Nephron progenitor cell (in vitro differentiated cells): Measurements from ENCODE around the gene SIK3.
A peak's percentile ranks its signal among the peaks of the same experiment; 100 is the strongest.

Experiments
- DNase-seq: peaks from one replicate; pipeline ENCODE4 v3.0.0; 2021
- H3K27ac Mint-ChIP-seq: 2 replicates; pipeline ENCODE4 v1.8.0; 2021; ENCODE audit warnings: mild to moderate bottlenecking, moderate library complexity, mixed read lengths
- H3K27me3 Mint-ChIP-seq: 2 replicates; pipeline ENCODE4 v1.8.0; 2021; ENCODE audit warnings: mild to moderate bottlenecking, low read depth, mixed read lengths; ENCODE audit not compliant: poor library complexity
- H3K36me3 Mint-ChIP-seq: 2 replicates; pipeline ENCODE4 v1.8.0; 2021; ENCODE audit warnings: low read depth, mixed read lengths
- H3K4me1 Mint-ChIP-seq: 2 replicates; pipeline ENCODE4 v1.8.0; 2021; ENCODE audit warnings: mixed read lengths
- H3K4me3 Mint-ChIP-seq: 2 replicates; pipeline ENCODE4 v1.8.0; 2021; ENCODE audit warnings: mild to moderate bottlenecking, moderate library complexity, mixed read lengths
- H3K9me3 Mint-ChIP-seq: 2 replicates; pipeline ENCODE4 v1.8.0; 2021; ENCODE audit warnings: mild to moderate bottlenecking, moderate library complexity, mixed read lengths
- TF ChIP-seq, protein P1 (sequence below): fragments of 200-600 bp; sonication (generic); IDR thresholded peaks from 2 replicates; pipeline ENCODE4 v1.5.0; 2021; ENCODE audit warnings: antibody characterized with exemption

SIK3 gene

DNA sequence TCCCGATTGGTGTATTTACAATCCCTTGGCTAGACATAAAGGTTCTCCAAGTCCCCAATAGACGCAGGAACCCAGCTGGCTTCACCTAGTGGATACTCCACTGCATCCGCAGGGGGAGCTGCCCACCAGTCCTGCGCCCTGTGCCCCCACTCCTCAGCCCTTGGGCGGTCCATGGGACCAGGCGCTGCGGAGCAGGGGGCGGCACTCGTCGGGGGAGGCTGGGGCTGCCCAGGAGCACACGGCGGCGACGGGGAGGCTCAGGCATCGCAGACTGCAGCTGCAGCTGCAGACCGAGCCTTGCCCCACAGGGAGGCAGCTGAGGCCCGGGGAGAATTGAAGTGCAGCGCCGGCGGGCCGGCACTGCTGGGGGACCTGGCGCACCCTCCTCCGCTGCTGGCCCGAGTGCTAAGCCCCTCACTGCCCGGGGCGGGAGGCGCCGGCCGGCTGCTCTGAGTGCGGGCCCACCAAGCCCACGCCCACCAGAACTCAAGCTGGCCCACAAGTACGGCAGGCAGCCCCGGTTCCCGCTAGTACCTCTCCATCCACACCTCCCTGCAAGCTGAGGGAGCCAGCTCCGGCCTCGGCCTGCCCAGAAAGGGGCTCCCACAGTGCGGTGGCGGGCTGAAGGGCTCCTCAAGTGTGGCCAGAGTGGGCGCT is 12.2 kb upstream of the SIK3 start:
- TF ChIP-seq, protein P1, sequence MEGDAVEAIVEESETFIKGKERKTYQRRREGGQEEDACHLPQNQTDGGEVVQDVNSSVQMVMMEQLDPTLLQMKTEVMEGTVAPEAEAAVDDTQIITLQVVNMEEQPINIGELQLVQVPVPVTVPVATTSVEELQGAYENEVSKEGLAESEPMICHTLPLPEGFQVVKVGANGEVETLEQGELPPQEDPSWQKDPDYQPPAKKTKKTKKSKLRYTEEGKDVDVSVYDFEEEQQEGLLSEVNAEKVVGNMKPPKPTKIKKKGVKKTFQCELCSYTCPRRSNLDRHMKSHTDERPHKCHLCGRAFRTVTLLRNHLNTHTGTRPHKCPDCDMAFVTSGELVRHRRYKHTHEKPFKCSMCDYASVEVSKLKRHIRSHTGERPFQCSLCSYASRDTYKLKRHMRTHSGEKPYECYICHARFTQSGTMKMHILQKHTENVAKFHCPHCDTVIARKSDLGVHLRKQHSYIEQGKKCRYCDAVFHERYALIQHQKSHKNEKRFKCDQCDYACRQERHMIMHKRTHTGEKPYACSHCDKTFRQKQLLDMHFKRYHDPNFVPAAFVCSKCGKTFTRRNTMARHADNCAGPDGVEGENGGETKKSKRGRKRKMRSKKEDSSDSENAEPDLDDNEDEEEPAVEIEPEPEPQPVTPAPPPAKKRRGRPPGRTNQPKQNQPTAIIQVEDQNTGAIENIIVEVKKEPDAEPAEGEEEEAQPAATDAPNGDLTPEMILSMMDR = no peak
- Mint-ChIP-seq H3K4me3 (no peak overlapping the region), H3K27ac (no peak overlapping the region), H3K4me1 (peaks cover 7% of the 10 kb centered on the region), H3K27me3 (no peaks in the 10 kb centered on the region), H3K36me3 (no peaks in the 10 kb centered on the region), H3K9me3 (peaks cover 18% of the 10 kb centered on the region)
- DNase-seq = no peak

DNA sequence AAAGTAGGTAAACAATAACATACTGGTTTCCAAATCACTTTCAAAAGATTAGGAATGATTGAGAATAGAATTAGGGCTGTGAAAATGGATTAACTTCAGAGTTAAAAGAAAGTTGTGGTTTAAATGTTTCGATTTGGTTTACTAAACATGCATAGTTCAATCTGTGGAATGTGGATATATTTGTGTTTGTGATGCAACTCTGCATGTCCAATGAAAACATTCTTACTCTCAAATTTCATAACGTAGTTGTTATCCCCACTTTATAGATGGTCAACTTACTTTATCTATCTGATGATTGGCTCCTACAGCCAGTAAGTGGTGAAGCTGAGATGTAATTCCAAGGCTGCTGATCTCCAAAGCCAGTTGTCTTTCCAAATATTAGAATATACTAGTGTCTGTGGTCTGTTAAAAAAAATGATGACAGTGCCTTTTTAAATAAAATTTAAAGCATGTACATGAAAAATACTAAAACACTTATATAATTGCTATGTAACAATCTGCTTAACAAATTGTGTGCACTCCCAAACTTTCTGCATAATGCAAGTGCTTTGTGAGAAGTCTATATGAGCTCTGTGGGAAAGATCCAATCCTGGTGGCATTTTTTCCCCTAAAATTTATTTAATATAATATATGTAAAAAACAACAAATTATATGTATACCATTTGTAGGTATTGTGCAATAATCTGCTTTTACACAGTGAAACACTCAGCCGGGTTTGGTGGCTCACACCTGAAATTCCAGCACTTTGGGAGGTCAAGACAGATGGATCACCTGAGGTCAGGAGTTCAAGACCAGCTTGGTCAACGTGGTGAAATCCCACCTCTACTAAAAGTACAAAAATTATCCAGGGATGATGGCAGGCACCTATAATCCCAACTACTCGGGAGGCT is 9.7 kb upstream of the SIK3 start:
- no peak for DNase-seq
- H3K9me3 Mint-ChIP-seq = peaks cover 18% of the 10 kb centered on the region
- H3K4me1 Mint-ChIP-seq = peaks cover 7% of the 10 kb centered on the region
- TF ChIP-seq, protein P1 = no peak
- H3K36me3 Mint-ChIP-seq = no peaks in the 10 kb centered on the region
- no peaks in the 10 kb centered on the region for H3K27me3 Mint-ChIP-seq
- no peak overlapping the region for H3K4me3 Mint-ChIP-seq
- H3K27ac Mint-ChIP-seq = no peak overlapping the region

DNA sequence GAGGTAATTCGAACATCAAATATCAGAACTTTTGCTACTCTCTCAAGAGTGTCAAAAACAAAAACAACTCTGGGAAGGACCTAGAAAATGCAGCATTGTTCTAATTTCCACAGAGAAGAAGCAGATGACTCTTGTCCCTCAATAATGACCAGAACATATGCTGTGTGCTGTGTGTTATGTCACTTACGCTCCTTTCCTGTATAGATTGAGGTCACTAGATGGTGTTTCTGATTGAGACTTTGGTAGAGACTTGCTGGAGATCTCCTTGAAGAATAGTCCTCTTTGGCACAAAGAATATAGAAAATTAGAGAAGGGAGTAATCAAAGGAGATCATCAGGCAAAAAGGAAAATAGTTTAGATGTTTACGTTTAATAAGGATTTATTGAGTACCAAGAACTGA is 2.3 kb upstream of the SIK3 start:
- H3K27me3 Mint-ChIP-seq = peaks cover 3% of the 10 kb centered on the region
- H3K4me1 Mint-ChIP-seq = peaks cover 48% of the 10 kb centered on the region
- no peak overlapping the region for H3K27ac Mint-ChIP-seq
- TF ChIP-seq, protein P1 = no peak
- no peak for DNase-seq
- peak overlapping the region; percentile 7 for H3K4me3 Mint-ChIP-seq
- no peaks in the 10 kb centered on the region for H3K9me3 Mint-ChIP-seq
- H3K36me3 Mint-ChIP-seq = no peaks in the 10 kb centered on the region

DNA sequence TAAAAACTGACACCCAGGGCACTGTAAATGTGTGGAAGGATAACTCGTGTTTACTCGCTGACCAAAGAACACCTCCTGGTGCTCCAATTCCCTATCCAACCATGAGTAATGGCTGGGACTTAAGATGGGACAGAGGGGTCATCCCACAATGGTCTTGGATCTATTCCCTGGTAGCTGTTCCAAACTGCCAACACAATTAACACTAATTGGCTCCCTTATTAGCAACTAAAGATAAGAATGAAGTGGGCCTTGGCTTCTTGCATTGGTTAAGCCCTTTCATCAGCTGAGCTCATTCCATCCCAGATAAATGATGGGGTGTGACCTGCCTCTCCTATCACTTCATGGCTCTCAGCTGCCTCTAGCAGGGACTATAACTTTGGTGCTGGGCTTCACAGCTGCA is 1.5 kb upstream of the SIK3 start:
- H3K27me3 Mint-ChIP-seq = peaks cover 3% of the 10 kb centered on the region
- no peak for DNase-seq
- peaks cover 57% of the 10 kb centered on the region for H3K4me1 Mint-ChIP-seq
- peak overlapping the region; percentile 99 for H3K27ac Mint-ChIP-seq
- H3K36me3 Mint-ChIP-seq = no peaks in the 10 kb centered on the region
- TF ChIP-seq, protein P1 = no peak
- H3K4me3 Mint-ChIP-seq = peak overlapping the region; percentile 87
- no peaks in the 10 kb centered on the region for H3K9me3 Mint-ChIP-seq

DNA sequence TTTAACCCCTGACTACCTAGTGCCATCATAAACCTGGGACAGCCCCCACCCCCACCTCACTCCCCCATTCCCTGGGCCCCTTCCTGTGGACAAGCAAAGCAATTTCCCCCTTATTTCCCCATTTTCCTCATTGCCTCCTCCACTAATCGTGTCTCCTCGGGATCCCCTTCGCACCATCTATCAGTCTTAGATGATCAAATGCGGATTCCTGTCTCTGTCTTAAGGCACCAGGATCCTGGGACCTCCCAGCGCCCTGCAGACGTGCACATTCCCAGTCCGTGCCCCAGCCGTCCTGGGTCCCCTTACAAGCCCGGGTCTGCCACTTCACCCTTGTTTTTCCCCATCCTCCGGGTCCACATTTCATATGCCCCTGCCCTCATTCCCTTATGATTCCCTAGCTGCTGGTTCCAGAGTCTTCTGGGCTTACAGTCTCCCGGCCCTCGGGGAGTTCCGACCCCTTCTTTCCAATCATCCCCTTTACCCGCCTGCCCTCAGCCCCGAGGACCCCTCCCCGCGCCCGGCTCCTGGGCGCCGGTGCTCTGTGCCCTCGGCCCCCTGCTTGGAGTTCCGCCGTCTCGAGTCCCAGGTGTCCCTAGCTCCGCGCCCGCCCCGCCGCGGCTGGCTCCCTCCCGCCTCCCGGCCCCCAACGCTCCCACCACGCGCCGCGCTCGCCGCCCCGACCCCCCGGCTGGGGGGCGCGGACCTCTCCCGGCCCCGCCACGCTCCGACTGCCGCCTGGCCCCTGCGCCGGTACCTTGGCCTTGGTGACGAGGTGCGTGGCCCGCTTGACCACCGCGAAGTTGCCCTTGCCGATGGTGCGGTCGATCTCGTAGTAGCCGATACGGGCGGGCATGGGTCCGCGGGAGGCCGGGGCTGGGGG is 599 bp downstream of the SIK3 start:
- Mint-ChIP-seq H3K27me3 (peaks cover 6% of the 10 kb centered on the region), H3K9me3 (no peaks in the 10 kb centered on the region), H3K4me1 (peaks cover 60% of the 10 kb centered on the region), H3K36me3 (peaks cover 7% of the 10 kb centered on the region), H3K27ac (peak overlapping the region; percentile 71), H3K4me3 (peak overlapping the region; percentile 94)
- peak; percentile 69 for DNase-seq
- TF ChIP-seq, protein P1 = no peak
